ENCODE measurements around the gene PPP2R5B.

The PPP2R5B gene

DNA sequence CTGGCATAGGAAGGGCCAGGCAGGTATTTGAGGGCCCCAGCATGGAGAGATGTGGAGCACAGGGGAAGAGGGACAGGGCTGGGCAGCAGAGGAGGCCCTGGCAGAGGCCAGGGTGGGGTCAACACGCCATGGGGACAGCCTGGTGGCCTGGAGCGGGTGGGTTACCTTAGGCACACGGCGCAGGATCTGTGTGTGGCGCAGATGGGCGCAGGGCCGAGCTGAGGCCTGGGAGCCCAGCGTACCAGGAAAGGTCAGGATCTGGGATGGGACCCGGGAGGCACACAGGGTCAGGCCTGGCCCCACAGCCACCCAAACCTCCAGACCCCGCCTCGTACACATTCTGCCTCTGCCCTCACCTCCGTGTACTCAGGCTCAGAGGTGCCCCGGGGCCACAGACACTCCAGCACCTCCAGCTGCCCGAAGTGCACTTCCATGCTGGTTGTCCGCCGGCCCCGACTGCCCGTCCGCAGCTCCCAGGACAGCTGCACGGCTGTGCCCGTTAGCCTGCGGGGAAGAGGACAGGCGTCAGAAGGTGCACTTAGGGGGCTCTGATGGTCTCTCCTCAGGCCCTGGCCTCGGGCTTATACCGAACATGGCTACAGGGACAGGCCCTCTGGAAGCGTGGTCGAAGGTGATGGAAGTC, 13.9 kb upstream of the PPP2R5B start:
- no peak for DNase-seq

DNA sequence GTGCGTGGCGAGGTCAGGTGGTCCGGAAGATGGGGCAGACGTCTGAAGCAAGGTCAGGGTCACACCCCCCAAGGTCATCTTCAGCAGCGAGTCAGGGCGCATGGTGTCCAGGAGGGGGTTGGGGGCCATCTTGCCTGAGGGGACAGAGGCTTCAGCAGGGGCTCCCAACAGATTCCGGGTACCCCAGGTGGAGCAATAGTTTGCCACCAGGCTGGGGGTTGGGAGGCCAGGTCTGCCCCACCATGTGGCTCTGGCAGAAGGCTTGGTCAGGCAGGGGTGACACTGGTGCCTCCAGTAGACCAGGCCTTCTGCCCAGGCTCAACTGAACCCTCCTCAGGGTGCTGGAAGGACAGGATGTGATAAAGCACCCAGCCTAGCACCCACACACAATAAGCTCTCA, 13.3 kb upstream of the PPP2R5B start:
- DNase-seq, result no peak

DNA sequence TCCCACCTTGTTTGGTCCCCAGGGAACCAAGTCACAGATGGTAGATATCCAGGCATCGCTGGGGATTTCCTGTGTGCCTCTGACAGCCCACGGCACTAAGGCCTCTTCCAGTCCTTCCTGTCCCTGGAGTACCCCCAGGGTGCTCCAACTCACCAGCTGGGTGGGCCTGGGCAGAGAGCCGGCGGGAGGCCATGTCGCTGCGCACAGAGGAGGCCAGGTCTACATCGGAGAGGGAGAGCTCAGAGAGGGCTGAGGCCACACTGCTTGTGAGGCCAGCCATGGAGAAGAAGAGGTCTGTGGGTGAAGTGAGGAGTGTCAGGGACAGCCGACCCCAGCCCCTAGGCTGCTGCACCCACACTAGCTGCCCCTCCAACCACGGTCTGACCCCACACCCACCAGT, 12.8 kb upstream of the PPP2R5B start:
- no peak for DNase-seq

DNA sequence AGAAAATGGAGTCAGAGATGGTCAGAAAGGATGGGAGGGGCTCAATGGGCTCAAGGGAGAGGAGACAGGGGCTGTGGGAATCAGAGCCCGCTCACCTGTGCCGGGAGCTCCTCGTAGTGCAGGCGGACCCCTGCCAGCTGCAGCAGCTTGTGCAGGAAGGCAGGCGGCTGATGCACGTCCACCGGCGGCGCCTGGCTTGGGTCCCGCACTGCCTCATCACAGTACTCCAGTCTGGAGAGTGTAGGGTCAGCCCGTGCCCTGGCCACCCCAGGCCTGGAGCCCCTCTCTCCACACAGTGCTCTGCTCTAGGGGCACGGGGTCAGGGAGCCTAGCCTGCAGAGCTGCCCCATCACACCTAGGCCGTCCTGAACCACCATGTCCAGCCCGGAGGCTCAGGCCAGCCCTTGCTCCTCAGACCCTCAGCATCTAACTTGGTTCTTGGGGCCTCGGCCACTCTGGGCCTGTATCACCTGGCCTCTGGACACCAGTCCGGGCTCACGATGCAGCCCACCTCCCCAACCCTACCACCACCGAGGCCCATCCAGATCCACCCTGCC, 11.2 kb upstream of the PPP2R5B start:
- DNase-seq, result no peak

DNA sequence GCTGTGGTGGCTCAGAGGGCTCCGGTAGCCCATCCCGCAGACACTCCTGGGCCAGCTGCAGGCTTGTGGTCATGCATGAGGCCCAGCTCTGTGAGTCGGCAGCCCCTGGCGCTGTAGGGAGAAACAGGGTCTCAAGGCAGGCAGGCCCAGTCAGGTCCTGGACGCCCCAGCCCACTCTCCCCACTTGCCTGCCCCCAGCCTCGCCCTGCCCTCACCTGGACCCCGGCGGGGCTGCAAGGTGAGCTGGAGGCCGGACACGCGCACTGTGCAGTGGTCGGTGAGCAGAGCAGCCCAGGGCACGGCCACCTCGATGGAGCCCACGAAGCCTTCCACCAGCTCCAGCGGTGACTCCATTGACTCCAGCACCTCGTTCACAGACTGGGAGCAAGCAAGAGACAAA, 10.4 kb upstream of the PPP2R5B start:
- no peak for DNase-seq

DNA sequence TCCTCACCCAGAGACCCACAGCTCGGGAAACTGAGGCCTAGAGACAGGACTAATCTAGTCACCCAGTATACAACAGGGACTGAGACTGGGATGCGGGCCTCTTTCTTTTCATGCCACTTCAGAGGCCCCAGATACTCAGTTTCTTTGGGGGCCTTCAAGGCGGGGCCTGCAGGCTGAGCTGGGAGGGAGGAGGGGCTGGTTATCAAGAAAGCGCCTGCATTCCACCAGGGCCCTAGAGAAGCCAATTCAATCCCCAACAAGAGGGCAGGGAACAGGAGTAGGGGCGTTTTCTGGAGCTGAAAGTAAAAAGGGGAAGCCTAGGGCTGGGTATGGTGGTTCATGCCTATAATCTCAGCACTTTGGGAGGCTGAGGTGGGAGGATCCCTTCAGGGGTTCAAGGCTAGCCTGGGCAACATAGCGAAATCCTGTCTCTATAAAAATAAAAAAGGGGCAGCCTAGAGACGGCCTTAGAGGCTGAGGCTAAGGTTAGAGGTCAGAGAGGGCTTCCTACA, 9.1 kb upstream of the PPP2R5B start:
- no peak for DNase-seq

DNA sequence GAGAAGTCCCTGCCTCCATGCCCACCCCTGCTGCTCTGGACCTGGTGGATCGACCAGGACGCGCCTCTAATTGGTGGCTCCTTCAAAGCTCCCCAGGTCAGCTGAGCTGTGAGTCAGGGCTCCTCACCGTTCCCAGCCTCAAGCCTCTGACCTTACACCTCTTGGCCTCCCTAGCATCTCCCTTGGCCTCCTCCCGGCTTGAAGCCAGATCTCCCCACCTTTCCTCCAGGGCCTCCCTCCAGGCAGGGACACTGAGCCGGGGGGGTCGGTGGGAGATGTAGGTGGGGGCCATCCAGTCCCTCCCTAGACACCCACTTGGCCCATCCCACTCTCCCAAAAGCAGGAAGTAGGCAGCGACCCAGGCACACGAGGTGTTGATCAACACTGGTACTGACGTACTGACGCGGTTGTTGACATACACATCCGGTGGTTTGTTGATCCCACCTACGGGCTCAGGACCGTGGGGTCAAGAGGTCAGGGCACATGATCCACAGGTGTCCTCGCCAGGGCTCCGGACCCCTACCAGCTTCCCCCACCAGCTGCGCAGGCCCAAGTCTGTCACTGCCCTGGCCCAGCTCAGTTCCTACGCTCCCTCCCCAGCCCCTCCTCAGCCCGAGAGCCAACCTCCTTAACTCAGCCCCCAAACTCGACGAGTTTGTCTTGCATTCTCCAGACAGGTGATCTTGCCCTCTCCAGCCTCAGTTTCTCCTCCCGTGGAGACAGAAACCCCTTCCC, 8.3 kb upstream of the PPP2R5B start:
- DNase-seq, result peak; percentile 28

DNA sequence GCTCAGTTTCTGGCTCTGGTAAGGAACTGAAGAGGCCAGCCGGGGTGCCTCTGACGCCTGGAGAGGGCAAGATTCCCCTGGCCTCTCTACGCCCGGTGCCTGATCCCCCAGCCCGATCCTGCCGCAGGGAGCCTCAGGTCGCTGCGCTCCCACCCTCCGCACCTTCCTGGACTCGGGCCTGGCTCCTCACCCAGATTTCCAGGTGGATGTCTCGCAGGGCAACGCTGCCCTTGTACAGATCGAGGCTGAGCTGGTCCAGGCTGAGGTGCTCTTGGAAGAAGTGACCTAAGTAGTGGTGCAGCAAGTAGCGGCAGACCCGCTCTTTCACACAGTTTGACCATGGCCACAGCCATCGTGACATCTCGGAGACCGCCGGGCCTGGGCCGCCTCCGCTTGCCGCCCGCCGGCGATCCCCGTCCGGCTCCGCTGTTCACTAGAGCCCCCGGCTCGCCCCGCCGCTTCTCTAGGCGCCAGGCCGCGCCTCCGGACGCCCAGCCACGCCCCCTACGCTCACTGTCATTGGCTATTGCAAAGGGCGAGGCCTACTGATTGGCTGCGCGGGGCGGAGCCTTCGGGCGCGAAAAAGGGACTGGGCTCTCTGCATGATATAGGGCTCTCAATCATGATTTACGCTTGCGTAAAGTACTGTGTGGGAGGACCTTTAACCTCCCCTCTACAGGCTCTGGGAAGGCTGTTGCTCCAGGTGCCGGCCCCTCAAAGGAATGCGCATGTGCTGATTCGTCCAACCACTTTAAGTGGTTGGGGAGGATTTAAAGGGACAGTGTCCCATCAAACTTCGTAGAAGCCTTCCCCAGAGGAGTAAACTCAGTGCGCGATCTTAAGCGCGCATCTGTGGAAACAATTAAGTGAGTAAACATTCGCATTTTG, 7.5 kb upstream of the PPP2R5B start, which contains the start of gene ATG2A:
TSS of gene ATG2A (minus strand) at position 435 of the 888 bp plus-strand sequence. CDS start at position 361, 74 bp downstream.
- peak; percentile 98 for DNase-seq

DNA sequence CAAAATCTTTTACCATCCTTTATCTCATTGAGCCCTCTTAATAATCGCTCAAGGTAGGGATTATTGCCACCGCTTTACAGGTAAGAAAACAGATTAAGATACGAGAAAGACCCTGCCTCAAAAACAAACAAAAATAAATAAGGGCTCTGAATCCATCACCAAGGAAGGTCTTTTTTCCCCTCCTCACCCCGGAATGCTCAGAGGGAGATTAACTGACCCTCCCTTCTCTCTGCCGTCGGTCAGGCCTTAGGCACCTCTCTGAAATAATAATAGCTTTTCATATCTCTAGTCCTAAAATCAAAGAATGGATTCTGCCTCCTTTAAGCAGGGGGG, 6.9 kb upstream of the PPP2R5B start:
- no peak for DNase-seq

DNA sequence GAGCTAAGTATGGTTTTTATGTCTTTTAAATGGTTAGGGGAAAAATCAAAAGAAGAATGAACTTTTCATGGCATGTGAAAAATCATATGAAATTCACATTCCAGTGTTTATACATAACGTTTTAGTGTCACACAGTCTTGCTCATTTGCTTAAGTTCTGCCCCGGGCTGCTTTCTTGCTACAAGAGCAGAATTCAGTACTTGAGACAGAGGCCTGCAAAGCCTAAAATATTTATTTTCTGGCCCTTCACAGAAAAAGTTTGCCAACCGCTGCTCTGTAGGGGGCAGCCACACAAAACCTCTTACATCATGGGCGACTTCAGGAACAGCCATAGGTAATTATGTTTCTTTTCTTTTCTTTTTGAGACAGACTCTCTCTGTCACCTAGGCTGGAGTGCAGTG, 6.5 kb upstream of the PPP2R5B start:
- no peak for DNase-seq

DNA sequence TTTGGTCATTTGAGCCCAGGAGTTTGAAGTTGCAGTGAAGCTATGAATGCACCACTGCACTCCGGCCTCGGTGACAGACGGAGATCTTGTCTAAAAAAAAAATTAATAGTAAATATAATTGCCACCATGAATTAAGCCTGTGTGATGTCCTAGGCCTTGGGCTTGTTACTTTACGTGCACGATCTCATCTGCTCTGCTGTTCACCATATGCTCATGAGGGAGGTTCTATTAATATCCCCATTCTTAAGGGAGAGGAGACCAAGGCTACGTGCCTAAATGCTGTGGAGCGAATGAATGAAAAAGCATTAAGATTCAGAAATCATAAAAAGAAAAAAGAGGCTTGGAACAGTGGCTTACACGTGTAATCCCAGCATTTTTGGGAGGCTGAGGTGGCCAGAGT, 4.9 kb upstream of the PPP2R5B start:
- DNase-seq, result no peak

DNA sequence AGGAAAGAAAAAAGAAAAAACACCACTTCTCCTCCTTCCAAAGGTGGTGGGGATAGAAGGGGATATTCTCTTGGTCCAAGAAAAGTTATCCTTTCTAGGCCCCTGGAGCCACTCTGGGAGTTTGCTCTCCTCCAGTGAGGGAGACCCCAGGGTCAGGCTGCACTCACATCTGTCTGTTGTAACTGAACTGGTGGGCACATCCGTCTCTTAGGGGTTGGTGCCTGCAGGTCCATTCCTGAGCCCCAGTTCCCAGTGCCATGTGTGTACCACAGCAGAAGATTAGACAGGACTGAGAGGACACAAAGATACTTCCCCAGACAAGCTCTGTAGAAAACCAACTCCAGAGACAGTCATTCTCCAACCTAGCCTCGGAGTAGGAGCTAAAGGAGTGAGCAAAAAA, 4.4 kb upstream of the PPP2R5B start:
- DNase-seq, result no peak

DNA sequence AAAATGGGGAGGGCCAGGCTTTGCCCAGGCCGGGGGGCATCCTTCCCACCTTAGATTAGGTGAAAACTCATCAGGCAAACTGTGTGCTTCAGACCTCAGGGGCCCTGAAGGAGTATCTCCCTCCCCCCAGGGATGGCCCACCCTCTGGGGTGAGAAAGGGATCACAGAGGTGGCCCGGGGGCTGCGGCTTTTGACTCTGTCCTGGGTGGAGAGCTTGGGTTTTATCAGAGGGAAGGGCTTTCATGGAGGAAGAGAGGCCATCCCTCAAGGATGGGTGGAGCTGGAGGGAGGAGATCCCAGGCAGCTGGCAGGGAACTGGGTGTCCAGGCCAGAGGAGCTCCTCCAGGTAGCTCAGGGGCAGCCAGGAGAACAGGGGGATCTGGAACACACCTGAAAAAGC, 3.1 kb upstream of the PPP2R5B start:
- DNase-seq, result no peak

DNA sequence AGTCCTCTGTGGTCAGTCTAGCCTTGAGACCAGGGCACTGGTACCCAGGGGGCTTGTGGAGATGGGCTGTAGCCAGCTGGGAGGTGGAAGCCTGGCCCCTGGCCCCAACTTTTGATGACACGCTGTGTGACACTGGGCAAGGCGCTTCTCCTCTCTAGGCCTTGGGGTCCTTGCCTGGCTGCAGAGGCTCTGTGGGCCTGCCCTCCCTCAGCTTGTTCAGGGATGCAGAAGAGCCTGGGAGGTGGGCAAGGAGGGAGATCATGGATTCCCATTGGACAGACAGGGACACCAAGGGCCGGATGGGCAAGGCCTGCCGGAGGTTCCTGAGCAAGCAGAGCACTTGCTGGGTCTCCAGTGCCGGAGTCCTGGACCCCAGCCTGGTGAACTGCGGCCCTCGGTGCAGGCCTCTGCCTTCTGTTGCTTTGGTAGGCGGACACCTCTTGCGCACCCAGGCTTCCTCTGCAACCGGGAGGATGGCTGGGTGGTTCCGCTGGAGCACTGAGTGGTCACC, 1.3 kb upstream of the PPP2R5B start:
- DNase-seq, result no peak

DNA sequence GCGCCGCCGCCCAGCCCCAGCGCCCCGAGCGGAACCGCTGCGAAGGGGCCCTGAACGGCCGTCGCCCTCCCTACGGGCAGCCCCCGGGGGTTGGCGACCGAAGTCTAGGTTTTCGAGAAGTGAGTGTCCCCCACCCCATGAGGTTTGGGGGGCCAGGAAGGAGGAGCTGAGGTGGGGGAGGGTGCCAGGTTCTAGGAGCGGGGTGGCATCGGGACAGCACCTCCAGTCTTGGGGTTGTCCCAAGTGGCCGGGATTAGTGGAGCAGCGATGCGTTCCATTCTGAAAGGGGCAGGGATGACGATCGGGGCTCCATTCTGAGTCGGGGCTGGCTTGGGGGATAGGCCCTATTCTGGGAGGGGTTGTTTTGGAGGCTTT, 408 bp downstream of the PPP2R5B start:
- DNase-seq, result no peak

DNA sequence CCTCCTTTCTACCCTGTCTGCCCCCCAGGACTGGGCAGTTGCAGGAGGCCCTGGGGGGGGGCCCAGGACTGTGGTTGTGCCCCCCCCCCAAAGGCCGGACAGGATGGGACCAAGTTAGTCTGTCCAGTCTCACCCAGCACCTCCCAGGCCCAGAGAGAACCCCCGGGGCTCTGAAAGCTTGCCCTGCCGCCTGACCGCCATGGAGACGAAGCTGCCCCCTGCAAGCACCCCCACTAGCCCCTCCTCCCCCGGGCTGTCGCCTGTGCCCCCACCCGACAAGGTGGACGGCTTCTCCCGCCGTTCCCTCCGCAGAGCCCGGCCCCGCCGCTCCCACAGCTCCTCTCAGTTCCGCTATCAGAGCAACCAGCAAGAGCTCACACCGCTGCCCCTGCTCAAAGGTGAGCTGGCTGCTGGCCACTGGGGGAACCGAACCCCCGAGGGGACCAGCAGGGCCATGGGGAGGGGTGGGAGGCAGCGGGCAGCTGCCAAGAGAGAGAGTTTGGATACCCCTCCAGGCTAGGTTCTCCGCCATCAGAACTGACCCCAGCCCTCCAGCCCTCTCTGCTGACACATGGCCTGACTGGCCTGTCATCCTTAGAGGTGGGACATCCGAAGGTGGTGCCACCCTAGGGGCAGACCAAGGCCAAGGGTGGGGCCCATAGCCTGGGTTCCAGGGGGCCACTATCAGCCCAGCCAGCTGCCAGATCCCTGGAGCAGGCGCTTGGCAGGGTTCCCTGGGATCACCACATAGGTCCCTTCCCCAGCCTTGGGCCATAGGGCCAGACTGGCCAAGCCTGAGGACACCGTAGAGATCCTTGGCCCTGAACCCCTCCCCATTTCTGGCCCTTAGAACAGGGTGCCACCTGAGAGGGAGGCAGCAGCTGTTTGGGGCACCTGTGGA, 1.3 kb downstream of the PPP2R5B start:
- DNase-seq, result no peak

DNA sequence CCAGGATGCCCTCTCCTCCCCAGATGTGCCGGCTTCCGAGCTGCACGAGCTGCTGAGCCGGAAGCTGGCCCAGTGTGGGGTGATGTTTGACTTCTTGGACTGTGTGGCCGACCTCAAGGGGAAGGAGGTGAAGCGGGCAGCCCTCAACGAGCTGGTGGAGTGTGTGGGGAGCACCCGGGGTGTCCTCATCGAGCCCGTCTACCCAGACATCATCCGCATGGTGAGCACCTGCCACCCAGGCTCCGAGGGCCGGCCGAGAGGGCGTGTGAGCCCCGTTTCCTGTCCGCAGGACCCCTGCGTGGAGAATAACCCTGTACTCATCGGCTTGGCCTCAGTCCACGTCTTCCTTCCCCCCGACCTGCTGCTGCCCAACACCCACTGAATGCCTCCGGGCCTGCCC, 2.2 kb downstream of the PPP2R5B start:
- no peak for DNase-seq

DNA sequence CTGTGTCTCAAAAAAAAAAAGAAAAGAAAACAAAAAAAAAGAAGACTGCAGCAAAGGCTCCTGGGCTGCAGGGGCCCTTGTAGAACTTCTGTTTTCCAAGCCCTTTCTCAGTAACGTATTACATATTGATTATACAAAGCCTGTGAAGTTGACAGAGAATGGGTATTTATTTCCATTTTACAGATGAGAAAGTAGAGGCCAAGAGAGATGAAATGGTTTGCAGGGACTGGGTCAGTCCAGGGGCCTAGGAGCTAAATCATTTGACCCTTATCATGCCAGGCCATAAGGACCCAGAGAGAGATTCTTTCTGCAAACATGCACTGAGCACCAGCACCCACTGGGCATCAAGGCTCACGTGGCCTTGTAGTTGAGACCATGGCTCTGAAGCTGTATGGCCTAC, 4.5 kb downstream of the PPP2R5B start:
- DNase-seq, result no peak

DNA sequence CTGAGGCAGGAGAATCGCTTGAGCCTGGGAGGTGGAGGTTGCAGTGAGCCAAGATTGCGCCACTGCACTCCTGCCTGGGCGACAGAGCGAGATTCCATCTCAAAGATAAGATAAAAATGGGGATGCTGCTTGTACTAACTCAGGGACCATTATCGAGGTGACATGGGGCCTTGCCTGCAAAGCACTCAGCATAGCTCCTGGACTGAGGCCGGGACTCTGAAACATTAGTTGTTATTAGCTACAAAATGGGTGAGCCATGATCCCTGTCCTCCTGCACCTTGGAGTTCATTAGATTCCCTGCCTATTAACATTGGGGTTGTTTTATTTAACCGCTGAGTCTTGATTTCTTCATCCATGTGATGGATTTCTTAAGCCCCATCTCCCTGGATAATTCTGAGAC, 5.1 kb downstream of the PPP2R5B start:
- no peak for DNase-seq

DNA sequence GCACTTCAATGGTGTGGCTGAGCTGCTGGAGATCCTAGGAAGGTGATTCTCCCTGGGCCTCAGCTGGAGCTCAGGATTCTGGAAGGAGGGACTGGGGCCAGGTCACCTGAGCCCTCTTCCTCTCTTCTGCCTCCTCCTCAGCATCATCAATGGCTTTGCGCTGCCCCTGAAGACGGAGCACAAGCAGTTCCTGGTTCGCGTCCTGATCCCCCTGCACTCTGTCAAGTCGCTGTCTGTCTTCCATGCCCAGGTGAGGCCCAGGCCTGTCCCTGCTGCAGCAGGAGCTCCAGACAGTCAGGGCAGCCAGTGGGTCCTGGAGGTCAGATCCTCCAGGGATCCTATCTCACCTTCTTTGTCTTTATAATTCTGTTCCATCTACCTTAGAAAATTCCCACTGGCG, 5.9 kb downstream of the PPP2R5B start:
- DNase-seq, result no peak

DNA sequence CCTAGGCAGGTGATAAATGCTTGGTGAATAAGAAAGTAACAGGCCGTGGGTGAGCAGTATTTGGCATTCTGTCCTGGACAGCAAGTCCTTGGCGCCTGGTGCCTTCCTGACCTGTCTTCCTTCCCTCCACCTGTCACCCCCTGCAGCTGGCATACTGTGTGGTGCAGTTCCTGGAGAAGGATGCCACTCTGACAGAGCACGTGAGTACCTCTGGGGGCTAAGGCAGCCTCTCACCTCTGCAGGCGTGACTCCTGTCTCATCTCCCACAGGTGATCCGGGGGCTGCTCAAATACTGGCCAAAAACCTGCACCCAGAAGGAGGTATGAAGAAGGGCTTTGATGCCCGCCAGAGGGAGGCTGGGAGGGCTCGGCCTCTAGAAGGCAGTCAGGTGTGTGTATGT, 6.8 kb downstream of the PPP2R5B start:
- DNase-seq, result no peak

DNA sequence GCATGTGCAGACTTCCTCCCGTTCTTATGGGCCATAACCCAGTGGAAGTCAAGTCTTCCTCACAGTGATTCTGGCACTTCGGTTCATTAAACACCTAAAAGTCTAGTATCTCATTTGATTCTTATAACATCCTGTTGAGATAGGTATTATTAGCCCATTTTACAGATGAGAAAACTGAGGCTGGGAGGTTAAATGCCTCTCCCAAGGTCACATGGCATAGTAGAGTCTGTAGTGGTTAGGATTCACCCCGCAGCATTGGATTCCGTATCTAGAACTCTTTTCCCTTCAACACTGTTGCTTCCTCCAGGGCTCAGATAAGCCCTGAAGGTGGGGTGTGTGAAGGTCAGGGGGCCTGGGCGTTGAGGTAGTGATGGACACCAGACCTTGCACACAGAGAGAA, 7.8 kb downstream of the PPP2R5B start:
- no peak for DNase-seq
